ENCODE results near the gene CNPY3.

- TF ChIP-seq NFE2L1 (CRISPR knock-in tag; IDR thresholded peaks at IDR 0.05; ENCODE audit: borderline replicate concordance): no peak; the same call in 1 of the 2 replicates
- TF ChIP-seq NR0B2 (CRISPR knock-in tag; IDR thresholded peaks at IDR 0.05): peak; percentile 76; the same call in 1 of the 2 replicates
- no peak; the same call in 1 of the 2 replicates for TF ChIP-seq MAFF (IDR thresholded peaks at IDR 0.05; ENCODE audit: low read depth, low read length)
- peak; percentile 89 for TF ChIP-seq MAX (IDR thresholded peaks at IDR 0.05)
- no peak for TF ChIP-seq SOX6 (IDR thresholded peaks at IDR 0.05)
- TF ChIP-seq SOX6 (CRISPR knock-in tag; IDR thresholded peaks at IDR 0.05): peak; percentile 68
- TF ChIP-seq HOXA7 (CRISPR knock-in tag; IDR thresholded peaks at IDR 0.05): peak; percentile 26; the same call in 1 of the 2 replicates
- TF ChIP-seq BORCS8-MEF2B (CRISPR knock-in tag; IDR thresholded peaks at IDR 0.05): no peak
- TF ChIP-seq ZNF205 (CRISPR knock-in tag; IDR thresholded peaks at IDR 0.05): peak; percentile 86
- 0 out of 2 replicates have a peak, but pooled peaks have one; percentile 8 for TF ChIP-seq TCF7 (IDR thresholded peaks at IDR 0.05; ENCODE audit: low read depth)
- TF ChIP-seq CHCHD3 (CRISPR knock-in tag; IDR thresholded peaks at IDR 0.05): no peak; the same call in 1 of the 2 replicates
- TF ChIP-seq POLR2A (IDR thresholded peaks at IDR 0.05; ENCODE audit: insufficient read depth in 1 of 2, low read depth in 2 of 2, low read length in 2 of 2): peak; percentile 96
These were observed 49.7 kb downstream of the CNPY3 start, which contains the start of gene PEX6 for GRCh38 chr6:42978839-42979522.
